ENCODE measurements around the gene LNP1.
"Not testable (repeated sequence)": the region's sequence is repeated elsewhere in the genome, so short reads cannot be mapped to it uniquely, and the experiment has no call there.

DNA sequence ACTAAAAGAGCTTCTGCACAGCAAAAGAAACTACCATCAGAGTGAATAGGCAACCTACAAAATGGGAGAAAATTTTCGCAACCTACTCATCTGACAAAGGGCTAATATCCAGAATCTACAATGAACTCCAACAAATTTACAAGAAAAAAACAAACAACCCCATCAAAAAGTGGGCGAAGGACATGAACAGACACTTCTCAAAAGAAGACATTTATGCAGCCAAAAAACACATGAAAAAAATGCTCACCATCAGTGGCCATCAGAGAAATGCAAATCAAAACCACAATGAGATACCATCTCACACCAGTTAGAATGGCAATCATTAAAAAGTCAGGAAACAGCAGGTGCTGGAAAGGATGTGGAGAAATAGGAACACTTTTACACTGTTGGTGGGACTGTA is 49.6 kb upstream of the LNP1 start:
- TF ChIP-seq, protein P1, sequence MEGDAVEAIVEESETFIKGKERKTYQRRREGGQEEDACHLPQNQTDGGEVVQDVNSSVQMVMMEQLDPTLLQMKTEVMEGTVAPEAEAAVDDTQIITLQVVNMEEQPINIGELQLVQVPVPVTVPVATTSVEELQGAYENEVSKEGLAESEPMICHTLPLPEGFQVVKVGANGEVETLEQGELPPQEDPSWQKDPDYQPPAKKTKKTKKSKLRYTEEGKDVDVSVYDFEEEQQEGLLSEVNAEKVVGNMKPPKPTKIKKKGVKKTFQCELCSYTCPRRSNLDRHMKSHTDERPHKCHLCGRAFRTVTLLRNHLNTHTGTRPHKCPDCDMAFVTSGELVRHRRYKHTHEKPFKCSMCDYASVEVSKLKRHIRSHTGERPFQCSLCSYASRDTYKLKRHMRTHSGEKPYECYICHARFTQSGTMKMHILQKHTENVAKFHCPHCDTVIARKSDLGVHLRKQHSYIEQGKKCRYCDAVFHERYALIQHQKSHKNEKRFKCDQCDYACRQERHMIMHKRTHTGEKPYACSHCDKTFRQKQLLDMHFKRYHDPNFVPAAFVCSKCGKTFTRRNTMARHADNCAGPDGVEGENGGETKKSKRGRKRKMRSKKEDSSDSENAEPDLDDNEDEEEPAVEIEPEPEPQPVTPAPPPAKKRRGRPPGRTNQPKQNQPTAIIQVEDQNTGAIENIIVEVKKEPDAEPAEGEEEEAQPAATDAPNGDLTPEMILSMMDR (IDR thresholded peaks at IDR 0.05; ENCODE audit: insufficient read depth, low read depth, low read length) = not testable (repeated sequence)
- not testable (repeated sequence) for TF ChIP-seq EZH2 (IDR thresholded peaks at IDR 0.05; ENCODE audit: insufficient read depth, low read length)

All from astrocyte (in vitro differentiated cells and primary cell).